OCI-LY7 (cell line): ENCODE measurements around the gene LRP1B. TPM values are rescaled to one million over a fixed set of nuclear protein-coding genes. Genes with fewer than 3 reads are reported as not detected.

Experiments
- BruUV-seq: library from RNA; stranded (reverse); fragments of 400-500 nt; replicated peaks from 2 replicates; lab custom pipeline; 2021; lab: Mats Ljungman, UMichigan
- CTCF ChIA-PET: fragments of 300-600 bp; sonication (Branson Sonifier 250); formaldehyde crosslinking; loops from one replicate; lab custom pipeline; 2022; ENCODE audit warnings: antibody characterized with exemption; ENCODE audit not compliant: unreplicated experiment; lab: Charles Lee
- POLR2A ChIA-PET: fragments of 300-600 bp; sonication (Branson Sonifier 250); formaldehyde crosslinking; loops from one replicate; lab custom pipeline; 2022; ENCODE audit warnings: antibody characterized with exemption; lab: Charles Lee
- DNase-seq: peaks from one replicate; pipeline ENCODE4 v3.0.0-alpha.2; 2015; ENCODE audit warnings: low spot score
- H2AFZ ChIP-seq: fragments of 200-600 bp; sonication (generic), shearing (Covaris generic); 2 replicates; pipeline ENCODE4 v1.6.1; 2014; ENCODE audit warnings: mild to moderate bottlenecking, antibody characterized with exemption, low read length, moderate library complexity
- H3K27ac ChIP-seq: fragments of 200-600 bp; sonication (generic); 2 replicates; pipeline ENCODE4 v1.5.1; 2014; ENCODE audit warnings: mixed run types, low read depth, mild to moderate bottlenecking, moderate library complexity, low read length, inconsistent platforms; ENCODE audit not compliant: poor library complexity, severe bottlenecking
- H3K36me3 ChIP-seq: fragments of 200-600 bp; sonication (generic); 2 replicates; pipeline ENCODE4 v1.6.1; 2014; ENCODE audit warnings: mild to moderate bottlenecking, antibody characterized with exemption, low read length, moderate library complexity, mixed read lengths; ENCODE audit not compliant: insufficient read depth
- H3K4me1 ChIP-seq: fragments of 200-600 bp; sonication (generic); 2 replicates; pipeline ENCODE4 v1.5.1; 2014; ENCODE audit warnings: mild to moderate bottlenecking, low read length; ENCODE audit not compliant: insufficient read depth, poor library complexity, severe bottlenecking
- H3K4me2 ChIP-seq: fragments of 200-600 bp; sonication (generic); 2 replicates; pipeline ENCODE4 v1.6.1; 2014; ENCODE audit warnings: mild to moderate bottlenecking, low read length
- H3K4me3 ChIP-seq: fragments of 200-600 bp; sonication (generic); 2 replicates; pipeline ENCODE4 v1.5.1; 2014; ENCODE audit warnings: mild to moderate bottlenecking, low read depth, low read length; ENCODE audit not compliant: poor library complexity, severe bottlenecking
- H3K79me2 ChIP-seq: fragments of 200-600 bp; sonication (generic); 2 replicates; pipeline ENCODE4 v1.6.1; 2016; ENCODE audit warnings: low read depth, mild to moderate bottlenecking, low read length, moderate library complexity, mixed read lengths; ENCODE audit not compliant: insufficient read depth
- H3K9me2 ChIP-seq: fragments of 200-600 bp; sonication (generic); 2 replicates; pipeline ENCODE4 v1.6.1; 2016; ENCODE audit warnings: mild to moderate bottlenecking, low read length, mixed read lengths; ENCODE audit not compliant: insufficient read depth
- H3K9me3 ChIP-seq: fragments of 200-600 bp; sonication (generic); 2 replicates; pipeline ENCODE4 v1.6.1; 2014; ENCODE audit warnings: mild to moderate bottlenecking, mixed run types, low read length, mixed read lengths
- H4K20me1 ChIP-seq: fragments of 200-600 bp; sonication (generic); 2 replicates; pipeline ENCODE4 v1.6.1; 2014; ENCODE audit warnings: mild to moderate bottlenecking, antibody characterized with exemption, low read length, moderate library complexity, mixed read lengths; ENCODE audit not compliant: insufficient read depth
- EZH2phosphoT487 ChIP-seq: fragments of 200-600 bp; sonication (generic); IDR thresholded peaks from 2 replicates; pipeline ENCODE4 v1.6.1; 2018; ENCODE audit warnings: low read depth, borderline replicate concordance, mild to moderate bottlenecking, mixed run types, antibody characterized with exemption, low read length, moderate library complexity, mixed read lengths
- intact Hi-C: fragments of 100-400 bp; cut with micrococcal nuclease; formaldehyde crosslinking; loops from one replicate; pipeline ENCODE4 v1.10.0; 2022; ENCODE audit not compliant: unreplicated experiment
- total RNA-seq, 2 experiments: library from RNA; depleted of rRNA in 1 of 2; stranded (reverse); fragments of >200 nt in 1 of 2; shearing (Covaris generic) in 1 of 2; gene quantifications; 2 replicates each; pipeline ENCODE4 v1.2.3, GENCODE V29; 2014 to 2022
- TF ChIP-seq, protein P1 (sequence below): fragments of 200-600 bp; sonication (generic); conservative IDR thresholded peaks from 2 replicates; pipeline ENCODE4 v1.5.1; 2014; ENCODE audit warnings: mild to moderate bottlenecking, antibody characterized with exemption, low read length, moderate library complexity, mixed read lengths

LRP1B gene
- total RNA-seq, 2 experiments from 2014 or later = not detected

DNA sequence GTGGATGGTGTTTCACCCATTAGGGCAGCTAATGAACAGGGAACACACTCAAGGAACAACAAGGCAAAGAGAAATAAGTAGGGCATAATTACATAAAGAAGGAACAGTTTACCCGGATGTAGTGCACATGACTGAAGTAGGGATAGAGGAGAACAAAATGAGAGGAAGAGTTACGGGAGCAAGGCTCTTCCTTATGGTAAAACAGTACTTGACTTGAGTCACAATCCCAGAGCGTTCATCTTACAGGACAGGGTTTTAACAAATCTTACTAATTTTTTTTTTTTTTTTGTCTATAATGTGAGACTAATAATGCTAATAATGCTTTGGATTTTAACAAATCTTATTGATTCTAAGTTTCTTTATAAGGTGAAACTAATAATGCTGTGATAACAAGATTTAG, 1329.5 kb downstream of the LRP1B start:
- Histone ChIP-seq H4K20me1 (no peaks in the 10 kb centered on the region), H3K4me2 (no peak overlapping the region), H3K27ac (no peak overlapping the region), H3K4me1 (no peaks in the 10 kb centered on the region), H2AFZ (no peak overlapping the region), H3K4me3 (no peak overlapping the region), H3K9me2 (no peaks in the 10 kb centered on the region), H3K79me2 (no peaks in the 10 kb centered on the region), H3K36me3 (no peaks in the 10 kb centered on the region), H3K9me3 (no peaks in the 10 kb centered on the region)
- intact Hi-C loops = no loop called here
- DNase-seq = no peak
- POLR2A ChIA-PET = interaction anchor here (0.6 kb wide), 1 partner anchor 54 kb away, joined by 7 read pairs; no protein-coding TSS in a partner anchor
- CTCF ChIA-PET = no interaction called here
- no peak for TF ChIP-seq EZH2phosphoT487
- TF ChIP-seq, protein P1, sequence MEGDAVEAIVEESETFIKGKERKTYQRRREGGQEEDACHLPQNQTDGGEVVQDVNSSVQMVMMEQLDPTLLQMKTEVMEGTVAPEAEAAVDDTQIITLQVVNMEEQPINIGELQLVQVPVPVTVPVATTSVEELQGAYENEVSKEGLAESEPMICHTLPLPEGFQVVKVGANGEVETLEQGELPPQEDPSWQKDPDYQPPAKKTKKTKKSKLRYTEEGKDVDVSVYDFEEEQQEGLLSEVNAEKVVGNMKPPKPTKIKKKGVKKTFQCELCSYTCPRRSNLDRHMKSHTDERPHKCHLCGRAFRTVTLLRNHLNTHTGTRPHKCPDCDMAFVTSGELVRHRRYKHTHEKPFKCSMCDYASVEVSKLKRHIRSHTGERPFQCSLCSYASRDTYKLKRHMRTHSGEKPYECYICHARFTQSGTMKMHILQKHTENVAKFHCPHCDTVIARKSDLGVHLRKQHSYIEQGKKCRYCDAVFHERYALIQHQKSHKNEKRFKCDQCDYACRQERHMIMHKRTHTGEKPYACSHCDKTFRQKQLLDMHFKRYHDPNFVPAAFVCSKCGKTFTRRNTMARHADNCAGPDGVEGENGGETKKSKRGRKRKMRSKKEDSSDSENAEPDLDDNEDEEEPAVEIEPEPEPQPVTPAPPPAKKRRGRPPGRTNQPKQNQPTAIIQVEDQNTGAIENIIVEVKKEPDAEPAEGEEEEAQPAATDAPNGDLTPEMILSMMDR = no peak
- no TSS peak for BruUV-seq

DNA sequence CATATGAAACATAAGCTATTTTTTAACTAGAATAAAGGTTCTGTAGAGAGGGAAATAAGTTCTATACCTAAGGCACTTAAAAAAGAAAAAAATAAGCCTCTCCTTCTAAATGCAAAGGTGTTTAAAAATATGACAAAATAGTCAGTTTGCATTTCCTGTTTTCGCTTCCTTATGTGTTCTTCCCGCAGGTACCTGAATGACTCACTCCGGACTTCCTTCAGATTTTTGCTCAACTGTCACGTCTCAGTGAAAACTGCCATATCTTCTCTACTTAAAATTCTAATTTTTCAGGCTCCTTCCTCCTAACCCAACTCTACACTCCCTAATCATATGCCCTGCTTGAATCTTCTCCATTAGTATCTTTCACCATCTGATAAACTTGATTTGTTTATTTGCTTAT, 1333.1 kb downstream of the LRP1B start:
- intact Hi-C loops = no loop called here

DNA sequence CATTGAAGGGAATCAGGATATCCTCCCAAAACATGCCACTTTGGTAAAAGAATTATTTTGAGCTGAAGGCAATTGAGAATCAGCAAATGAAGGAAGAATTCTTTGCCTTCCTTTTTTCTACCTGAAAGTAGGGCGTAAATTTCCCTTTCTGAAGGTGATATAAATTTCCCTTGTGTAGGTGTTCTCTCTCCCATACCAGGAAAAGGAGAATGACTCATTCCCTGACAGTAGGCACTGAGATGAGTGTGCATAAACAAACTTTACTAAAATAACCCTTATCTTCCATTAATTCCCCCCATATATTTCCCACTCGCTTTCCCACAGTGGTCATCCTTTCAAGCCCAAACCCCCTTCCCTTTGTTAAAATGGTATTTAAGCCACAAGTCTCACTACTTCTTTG, 1339.0 kb downstream of the LRP1B start:
- CTCF ChIA-PET = no interaction called here
- POLR2A ChIA-PET = no interaction called here
- no peak for DNase-seq
- Histone ChIP-seq H3K9me3 (no peaks in the 10 kb centered on the region), H3K27ac (no peak overlapping the region), H3K4me1 (no peaks in the 10 kb centered on the region), H3K79me2 (no peaks in the 10 kb centered on the region), H3K4me3 (no peak overlapping the region), H3K4me2 (no peak overlapping the region), H3K9me2 (no peaks in the 10 kb centered on the region), H4K20me1 (no peaks in the 10 kb centered on the region), H2AFZ (no peak overlapping the region), H3K36me3 (no peaks in the 10 kb centered on the region)
- intact Hi-C loops = no loop called here
- BruUV-seq = no TSS peak
- TF ChIP-seq EZH2phosphoT487 = no peak

More for the DNA sequence above, 1333.1 kb downstream of the LRP1B start:
- no peaks in the 10 kb centered on the region for H3K9me3 ChIP-seq
- no peaks in the 10 kb centered on the region for H3K36me3 ChIP-seq
- no peak overlapping the region for H3K27ac ChIP-seq
- DNase-seq = no peak
- no peak overlapping the region for H3K4me3 ChIP-seq
- CTCF ChIA-PET = no interaction called here
- TF ChIP-seq, protein P1 = no peak
- TF ChIP-seq EZH2phosphoT487 = no peak
- no peak overlapping the region for H3K4me2 ChIP-seq
- no TSS peak for BruUV-seq
- POLR2A ChIA-PET = interaction anchor here (1.3 kb wide), 1 partner anchor 32 kb away, joined by 3 read pairs; no protein-coding TSS in a partner anchor
- no peaks in the 10 kb centered on the region for H3K79me2 ChIP-seq
- H4K20me1 ChIP-seq = no peaks in the 10 kb centered on the region
- no peaks in the 10 kb centered on the region for H3K9me2 ChIP-seq
- H2AFZ ChIP-seq = no peak overlapping the region
- H3K4me1 ChIP-seq = no peaks in the 10 kb centered on the region
